Right kidney (tissue), 1 donor: ENCODE results near the gene ACOXL.
"Not testable (repeated sequence)": the region's sequence is repeated elsewhere in the genome, so short reads cannot be mapped to it uniquely, and the experiment has no call there.

Experiments used
- DNase-seq: peaks from one replicate; pipeline ENCODE4 v3.0.0-alpha.2; 2016

The ACOXL gene

DNA sequence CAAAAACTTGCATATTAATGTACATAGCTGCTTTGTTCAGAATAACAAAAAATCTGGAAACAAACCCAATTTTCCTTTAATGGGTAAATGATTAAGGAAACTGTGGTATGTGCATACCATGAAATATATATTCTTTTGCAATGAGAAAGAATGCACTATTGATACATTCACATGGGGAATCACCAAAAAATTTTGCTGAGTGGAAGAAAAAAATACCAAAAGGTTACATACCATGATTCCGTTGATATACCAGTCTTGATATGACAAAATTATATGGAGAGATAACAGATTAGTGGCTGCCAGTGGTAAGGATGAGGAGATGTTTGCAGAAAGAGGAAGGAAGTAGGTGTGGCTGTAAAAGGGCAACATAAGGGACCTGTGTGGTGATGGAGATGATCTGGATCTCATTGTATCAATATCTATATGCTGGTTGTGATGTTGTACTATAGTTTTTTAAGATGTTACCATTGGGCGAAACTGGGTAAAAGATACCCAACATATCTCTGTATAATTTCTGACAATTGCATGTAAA is 333.8 kb downstream of the ACOXL start:
- DNase-seq = no peak

GRCh38 chr2:111068435-111069058 is 336.2 kb downstream of the ACOXL start:
- DNase-seq = no peak

DNA sequence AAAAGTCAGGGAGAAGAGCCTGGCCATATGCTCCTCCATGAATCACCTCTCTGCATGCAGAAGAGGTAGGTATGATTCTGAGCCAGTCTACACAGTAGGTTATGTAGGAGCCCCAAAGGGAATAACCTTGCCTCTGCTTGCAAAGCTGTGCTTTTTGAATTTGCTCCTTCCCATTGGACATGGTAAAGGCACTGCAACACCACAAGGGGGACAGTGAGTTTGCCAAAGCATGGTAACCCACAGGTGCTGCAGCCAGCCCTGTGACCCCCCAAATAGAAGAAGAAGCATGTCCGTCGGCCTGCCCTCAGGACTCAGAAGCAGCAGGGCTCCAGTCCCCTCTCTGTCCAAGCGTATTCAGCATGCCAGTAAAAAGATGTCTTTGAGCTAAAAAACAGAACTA is 337.3 kb downstream of the ACOXL start:
- DNase-seq = no peak

DNA sequence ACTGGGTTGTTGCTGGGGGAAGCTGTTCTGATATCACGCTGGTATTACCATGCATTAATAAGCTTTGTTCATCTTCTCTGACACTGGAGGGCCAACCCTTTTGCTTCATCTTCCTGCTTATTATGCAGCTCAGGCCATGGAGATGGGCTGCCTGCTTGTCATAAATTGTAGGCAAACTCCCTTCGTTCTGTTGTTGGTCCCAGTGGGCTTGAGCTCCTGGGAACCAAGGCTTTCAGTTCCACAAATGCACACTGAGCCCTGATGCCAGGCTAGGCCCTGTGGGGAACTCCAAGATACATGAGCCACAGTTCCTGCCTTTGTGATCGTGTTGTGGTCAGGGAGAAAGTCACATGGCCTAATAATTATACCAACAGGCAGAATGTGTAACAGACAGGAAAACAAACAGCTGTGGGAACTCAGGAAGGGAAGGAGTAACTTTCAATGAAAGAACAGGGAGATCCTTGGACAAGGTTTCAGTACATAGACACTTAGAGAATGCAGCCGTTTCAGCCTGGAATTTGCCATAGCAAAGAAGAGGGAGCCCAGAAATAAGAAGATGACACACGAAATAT is 339.3 kb downstream of the ACOXL start:
- DNase-seq = no peak

DNA sequence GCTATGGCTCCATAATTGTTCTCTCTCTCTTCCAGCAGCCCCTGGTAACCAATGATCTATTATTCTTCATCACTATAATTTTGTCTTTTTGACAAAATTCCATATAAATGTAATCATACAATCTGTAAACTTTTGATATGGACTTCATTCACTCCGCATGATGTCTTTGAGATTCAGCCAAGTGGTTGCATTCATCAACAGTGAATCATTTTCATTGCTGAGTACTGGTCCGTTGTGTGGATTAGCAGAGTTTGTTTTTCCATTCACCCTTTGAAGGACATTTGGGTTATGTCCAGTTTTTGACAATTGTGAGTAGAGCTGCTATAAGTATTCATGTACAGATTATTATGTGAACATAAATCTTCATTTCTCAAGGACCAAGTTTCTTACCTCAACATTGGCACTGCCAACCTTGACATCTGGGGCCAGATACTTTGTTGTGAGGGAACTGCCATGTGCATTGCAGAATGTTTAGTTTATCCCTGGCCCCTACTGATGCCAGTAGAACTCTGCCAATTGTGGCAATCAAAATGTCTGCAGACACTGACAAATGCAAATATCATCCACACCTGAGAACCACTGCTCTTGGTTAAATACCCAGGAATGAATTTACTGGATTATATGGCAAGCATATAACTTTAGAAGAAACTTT is 340.0 kb downstream of the ACOXL start:
- DNase-seq = no peak

GRCh38 chr2:111082659-111083058 is 350.3 kb downstream of the ACOXL start:
- DNase-seq = not testable (repeated sequence)

GRCh38 chr2:111091811-111092211 is 359.4 kb downstream of the ACOXL start:
- no peak for DNase-seq

DNA sequence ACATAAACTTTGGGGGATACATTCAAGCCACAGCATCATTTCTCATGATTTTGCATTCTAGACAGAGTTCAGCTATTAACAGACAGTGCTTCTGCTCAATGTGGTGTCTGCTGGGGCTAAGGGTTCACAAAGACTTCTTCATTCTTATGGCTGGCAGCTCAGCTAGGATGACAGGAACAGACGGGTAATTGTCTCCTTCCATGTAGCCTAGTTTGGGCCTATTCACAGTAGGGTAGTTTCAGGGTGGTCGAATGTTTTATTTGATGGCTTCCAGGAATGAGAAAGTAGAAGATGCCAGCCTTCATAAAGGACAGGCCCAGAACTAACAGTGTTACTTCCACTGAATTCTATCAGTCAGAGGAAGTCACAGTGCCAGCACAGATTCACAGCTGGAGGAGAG is 362.3 kb downstream of the ACOXL start:
- no peak for DNase-seq

DNA sequence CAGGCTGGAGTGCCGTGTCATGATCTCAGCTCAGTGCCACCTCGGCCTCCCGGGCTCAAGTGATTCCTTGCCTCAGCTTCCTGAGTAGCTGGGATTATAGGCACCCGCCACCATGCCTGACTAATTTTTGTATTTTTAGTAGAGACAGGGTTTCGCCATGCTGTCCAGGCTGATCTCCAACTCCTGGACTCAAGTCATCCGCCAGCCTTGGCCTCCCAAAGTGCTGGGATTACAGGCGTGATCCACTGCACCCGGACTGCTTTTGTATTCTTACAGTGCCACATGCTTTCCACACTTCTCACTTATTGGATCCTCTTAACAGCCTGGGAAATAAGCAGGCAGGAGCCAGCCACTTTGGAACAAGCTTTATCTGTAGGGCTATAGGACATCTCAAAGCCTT is 363.1 kb downstream of the ACOXL start:
- DNase-seq = no peak

GRCh38 chr2:111099402-111099801 is 367.0 kb downstream of the ACOXL start:
- no peak for DNase-seq

- no peak for DNase-seq
Observed at GRCh38 chr2:111100087-111100764, 367.9 kb downstream of the ACOXL start.

DNA sequence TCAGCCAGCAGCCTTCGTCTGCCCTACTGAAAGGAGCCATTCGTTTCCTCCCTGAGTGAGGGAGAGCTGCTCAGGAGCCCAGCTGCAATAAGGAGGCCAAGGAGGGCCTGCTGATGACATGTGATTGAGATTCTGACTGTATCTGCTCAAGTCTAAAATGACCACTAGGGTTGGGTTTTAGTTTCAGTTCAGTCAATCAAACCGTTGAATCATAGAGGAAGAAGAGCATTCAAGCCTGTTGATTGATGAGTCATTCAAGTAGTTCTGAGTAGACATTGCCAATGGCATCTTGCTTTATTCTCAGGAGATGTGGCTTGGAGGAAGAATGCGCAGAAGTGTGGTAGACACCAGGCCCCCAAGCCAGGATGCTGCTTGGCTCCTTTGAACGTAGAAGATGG is 368.4 kb downstream of the ACOXL start:
- DNase-seq = no peak

- DNase-seq = no peak
Observed at GRCh38 chr2:111101592-111101991, 369.2 kb downstream of the ACOXL start.

DNA sequence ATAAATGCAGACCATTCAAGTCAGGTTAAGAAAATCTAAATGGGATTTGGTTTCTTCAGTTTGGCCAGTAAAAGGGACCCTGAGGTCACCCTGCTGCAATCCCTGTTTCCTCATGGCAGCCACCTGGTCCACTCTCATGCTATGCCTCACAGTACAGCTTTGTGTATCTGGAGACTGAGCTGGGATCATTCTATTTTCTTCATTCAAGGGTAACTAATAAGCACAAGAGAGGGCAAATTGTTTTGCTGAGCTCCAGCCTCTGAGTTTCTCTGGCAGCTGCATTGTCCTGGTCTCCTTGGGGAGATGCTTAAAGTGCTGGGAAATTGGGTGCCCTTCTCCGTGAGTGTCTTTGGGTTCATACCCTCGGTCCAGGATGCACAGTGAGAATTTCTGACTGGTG is 369.8 kb downstream of the ACOXL start:
- DNase-seq = no peak

DNA sequence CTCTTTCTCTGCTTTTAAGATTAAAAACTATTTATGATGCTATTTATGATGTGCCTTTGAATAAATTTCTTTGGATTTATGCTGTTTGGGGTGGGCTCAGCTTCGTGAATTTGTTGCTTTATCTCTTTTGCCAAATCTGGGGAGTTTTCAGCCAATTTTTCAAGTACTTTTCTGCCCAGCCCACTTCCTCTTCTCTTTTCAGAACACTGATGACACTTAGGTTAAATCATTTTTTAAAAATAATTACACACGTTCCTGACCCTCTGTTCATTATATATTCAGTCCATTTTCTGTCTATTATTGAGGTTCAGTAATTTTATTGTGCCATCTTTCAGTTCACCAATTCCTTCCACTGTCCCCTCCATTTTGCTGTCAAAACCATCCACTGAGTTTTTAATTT is 373.6 kb downstream of the ACOXL start:
- no peak for DNase-seq

GRCh38 chr2:111106706-111107105 is 374.3 kb downstream of the ACOXL start:
- DNase-seq = no peak

- no peak for DNase-seq
Observed at GRCh38 chr2:111108745-111109271, 376.4 kb downstream of the ACOXL start.

- DNase-seq = no peak
Observed at GRCh38 chr2:111111101-111111755, 378.9 kb downstream of the ACOXL start.

GRCh38 chr2:111113838-111114237 is 381.5 kb downstream of the ACOXL start:
- DNase-seq = no peak

DNA sequence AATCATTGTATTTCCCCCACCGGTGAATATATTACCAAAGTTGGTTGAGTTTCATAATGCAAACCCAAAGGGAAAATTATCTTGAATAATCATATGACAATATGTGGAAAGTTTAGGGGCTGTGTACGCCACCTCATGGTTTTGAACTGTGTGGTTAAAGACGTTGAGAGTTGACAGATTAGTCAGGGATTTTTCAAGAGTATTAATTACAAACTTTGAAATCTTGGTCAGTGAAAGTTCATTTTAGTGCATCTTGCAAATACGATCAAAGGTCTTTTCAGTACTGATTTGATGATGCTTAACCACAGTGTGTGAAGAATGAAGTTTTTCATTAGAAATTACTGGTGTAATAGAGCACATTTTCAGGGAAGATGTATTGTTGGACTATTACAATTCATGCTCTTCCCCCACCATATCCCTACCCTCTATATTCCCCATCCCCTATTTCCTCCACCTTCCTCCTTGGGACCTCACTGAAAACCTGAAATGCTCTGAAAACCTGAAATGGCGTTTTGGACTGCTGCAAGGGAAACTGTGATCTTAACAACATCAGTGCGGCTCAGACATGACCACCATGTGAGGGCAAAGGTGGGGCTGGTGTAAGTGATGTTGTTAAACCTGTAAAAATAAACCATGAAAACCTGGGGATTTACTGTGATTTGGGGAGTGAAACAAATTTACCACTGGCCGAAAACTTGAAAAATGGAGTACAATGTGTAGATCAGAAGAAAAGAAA is 383.8 kb downstream of the ACOXL start:
- DNase-seq = no peak

DNA sequence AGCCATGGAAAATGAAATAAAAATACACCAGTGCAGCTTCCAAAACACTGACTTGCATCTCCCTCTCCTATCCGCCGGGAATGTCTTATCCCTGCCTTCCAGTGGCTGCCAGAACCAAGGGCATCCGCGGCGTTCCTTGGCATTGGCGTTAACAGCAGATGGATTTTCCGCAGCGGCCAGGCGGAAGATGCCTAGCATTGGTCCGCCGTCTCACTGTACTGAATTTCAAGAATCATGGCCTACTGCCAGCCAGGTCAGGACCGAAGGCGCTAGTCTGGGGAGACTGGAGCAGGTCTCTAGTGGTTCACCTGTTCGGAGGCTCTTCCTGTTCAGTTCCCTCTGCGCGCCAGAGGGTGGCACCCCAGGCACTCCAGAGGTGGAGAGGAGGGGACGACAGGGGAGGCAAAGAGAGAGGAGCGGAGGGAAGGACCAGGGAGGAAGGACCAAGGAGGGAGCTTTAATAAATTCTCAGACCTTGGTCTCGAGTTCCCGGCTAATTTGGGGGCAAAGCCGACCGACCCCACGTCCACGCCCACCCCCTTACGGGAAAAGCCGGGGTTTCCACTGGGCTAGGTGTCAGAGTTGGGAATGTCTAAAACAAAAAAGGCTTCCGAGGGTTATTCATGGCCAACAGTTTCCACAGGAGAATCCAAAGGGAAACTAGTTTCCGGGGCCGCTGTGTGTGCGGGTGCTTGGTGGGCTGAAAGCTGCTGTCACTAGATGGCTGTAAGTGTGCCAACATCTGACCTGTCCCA is 384.6 kb downstream of the ACOXL start:
- DNase-seq = peak; percentile 79
